HepG2 (cell line): ENCODE results near the gene TUBB. TPM values are rescaled to one million over a fixed set of nuclear protein-coding genes. Genes with fewer than 3 reads are reported as not detected.
A peak's percentile ranks its signal among the peaks of the same experiment; 100 is the strongest.

Experiments used
- ATAC-seq: fragments of 200-7000 bp; cut with Tn5 transposase; 3 replicates; pipeline ENCODE4 v1.9.1; 2020; ENCODE audit warnings: mild to moderate bottlenecking, moderate library complexity
- BruUV-seq: library from RNA; stranded (reverse); fragments of 400-500 nt; replicated peaks from 2 replicates; lab custom pipeline; 2021; lab: Mats Ljungman, UMichigan
- CTCF ChIA-PET: fragments of 300-600 bp; formaldehyde crosslinking; extraction: SDS; loops from one replicate; lab custom pipeline; 2021; ENCODE audit warnings: low total read pairs, inconsistent platforms, low intra/inter-chr PET ratio; lab: Yijun Ruan, JAX
- POLR2A ChIA-PET: fragments of 350-600 bp; sonication (Branson Sonifier 250); formaldehyde crosslinking; loops from one replicate; lab custom pipeline; 2020; ENCODE audit warnings: antibody characterized with exemption, inconsistent platforms; lab: Yijun Ruan, JAX
- DNase-seq: peaks from one replicate; pipeline ENCODE4 v3.0.0-alpha.2; 2015; ENCODE audit warnings: low spot score
- FAIRE-seq: peaks from 3 replicates; lab custom pipeline; 2011; peaks lifted over from hg19 to GRCh38; lab: Jason Lieb, UNC
- H2AFZ ChIP-seq: one replicate; pipeline ENCODE4 v1.6.1; 2011; ENCODE audit warnings: low read length, inconsistent platforms
- H3K27ac ChIP-seq: fragments of 300-600 bp; 3 replicates; pipeline ENCODE4 v1.8.0; 2011; ENCODE audit warnings: mixed run types, mild to moderate bottlenecking, mixed read lengths, low read length, inconsistent platforms; ENCODE audit not compliant: insufficient read depth; ENCODE audit errors: extremely low read length
- H3K27me3 ChIP-seq, 2 experiments: fragments of 200-600 bp in 1 of 2; 2 replicates in 1 of 2; 3 replicates in 1 of 2; pipeline versions ENCODE4 v1.6.0 to v1.8.0; 2011; ENCODE audit warnings: low read length in 2 of 2, mild to moderate bottlenecking in 2 of 2, moderate library complexity in 2 of 2, inconsistent platforms in 1 of 2; ENCODE audit not compliant: insufficient read depth in 2 of 2, control insufficient read depth in 1 of 2
- H3K36me3 ChIP-seq, 2 experiments: fragments of 200-600 bp in 1 of 2; replicated peaks in 1 of 2; 2 replicates in 1 of 2; 3 replicates in 1 of 2; pipeline versions ENCODE4 v1.5.1 to v1.8.0; 2011; ENCODE audit warnings: low read length in 2 of 2, inconsistent platforms in 1 of 2; ENCODE audit not compliant: insufficient read depth in 2 of 2, control insufficient read depth in 1 of 2
- H3K4me1 ChIP-seq: 2 replicates; pipeline ENCODE4 v1.5.1; 2012; ENCODE audit warnings: low read length, inconsistent platforms; ENCODE audit not compliant: insufficient read depth
- H3K4me2 ChIP-seq: 2 replicates; pipeline ENCODE4 v1.6.0; 2011; ENCODE audit warnings: low read depth, low read length, inconsistent platforms
- H3K4me3 ChIP-seq, 3 experiments: fragments of 200-600 bp in 1 of 3; sonication (generic), shearing (Covaris generic) in 1 of 3; replicated peaks in 1 of 3; 2 replicates each; pipeline ENCODE4 v1.5.1; 2011 to 2016; ENCODE audit warnings: low read length in 3 of 3, inconsistent platforms in 2 of 3, low read depth in 2 of 3, mild to moderate bottlenecking in 2 of 3, control low read depth in 1 of 3, mixed read lengths in 1 of 3; ENCODE audit not compliant: insufficient read depth in 1 of 3
- H3K79me2 ChIP-seq: one replicate; pipeline ENCODE4 v1.6.1; 2011; ENCODE audit warnings: low read length, inconsistent platforms; ENCODE audit not compliant: insufficient read depth
- H3K9ac ChIP-seq: 2 replicates; pipeline ENCODE4 v1.6.0; 2011; ENCODE audit warnings: mild to moderate bottlenecking, low read depth, low read length, inconsistent platforms; ENCODE audit not compliant: insufficient read depth
- H3K9me3 ChIP-seq: 2 replicates; pipeline ENCODE4 v1.5.1; 2012; ENCODE audit warnings: mild to moderate bottlenecking, low read length
- H4K20me1 ChIP-seq: 2 replicates; pipeline ENCODE4 v1.6.0; 2011; ENCODE audit warnings: inconsistent platforms, mild to moderate bottlenecking, low read length, moderate library complexity; ENCODE audit not compliant: insufficient read depth
- CAMTA2 ChIP-seq: sonication (generic); formaldehyde crosslinking; IDR thresholded peaks from 2 replicates; pipeline ENCODE4 v1.4.0; 2020; ENCODE audit warnings: mild to moderate bottlenecking, missing genetic modification reagents, borderline replicate concordance
- NR2F2 ChIP-seq: IDR thresholded peaks from 2 replicates; pipeline ENCODE4 v1.6.1; 2012; ENCODE audit warnings: low read depth, inconsistent platforms, borderline replicate concordance
- TBX2 ChIP-seq: sonication (generic); formaldehyde crosslinking; IDR thresholded peaks from 2 replicates; pipeline ENCODE4 v1.5.0; 2020; ENCODE audit warnings: missing genetic modification reagents, mild to moderate bottlenecking, borderline replicate concordance
- ZNF605 ChIP-seq: sonication (generic); formaldehyde crosslinking; IDR thresholded peaks from 2 replicates; pipeline ENCODE4 v1.8.0; 2022; ENCODE audit warnings: mild to moderate bottlenecking, missing genetic modification reagents
- WGBS: methylation state at CpG from one replicate; pipeline ENCODE4 v1.1.6; 2017; ENCODE audit warnings: low lambda C conversion rate; 5-methylcytosine and 5-hydroxymethylcytosine counted together
- in situ Hi-C: cut with HindIII; loops from 2 replicates; pipeline ENCODE4 v1.10.0; 2017; ENCODE audit warnings: low pct_unique_long_range_greater_than_20kb; ENCODE audit not compliant: extremely low pct_ligation_motif_present
- intact Hi-C: fragments of 100-400 bp; cut with micrococcal nuclease; formaldehyde crosslinking; loops from one replicate; pipeline ENCODE4 v1.10.0; 2022; ENCODE audit not compliant: unreplicated experiment
- polyA plus RNA-seq, 8 experiments: library from polyadenylated mRNA; depleted of rRNA in 3 of 8; stranded (reverse) in 7 of 8; unstranded in 1 of 8; fragments of >200 nt; fragmentation: Illumina TruSeq in 4 of 8; extraction: Trizol in 4 of 8; gene quantifications; 2 replicates each; pipeline versions ENCODE4 v1.2.1 to v1.2.3, GENCODE V29; 2011 to 2016; ENCODE audit warnings: low read depth in 4 of 8, missing spikeins in 1 of 8, mixed read lengths in 1 of 8; ENCODE audit not compliant: insufficient read depth in 1 of 8
- total RNA-seq, 5 experiments: library from RNA; depleted of rRNA; stranded (reverse); fragments of >200 nt; fragmentation: Illumina TruSeq; extraction: Trizol; gene quantifications; 2 replicates each; pipeline ENCODE4 v1.2.3, GENCODE V29; 2016; ENCODE audit warnings: low read depth in 1 of 5
- TF ChIP-seq, protein P1 (sequence below): sonication (generic); formaldehyde crosslinking; IDR thresholded peaks from 2 replicates; pipeline ENCODE4 v1.8.0; 2023; ENCODE audit warnings: mild to moderate bottlenecking, missing genetic modification reagents

Gene TUBB
- total and polyA plus RNA-seq, 2 of the 13 experiments (the other 11 are each of a cell fraction or from before 2014, with no cell fraction given) = 911 to 1,163 TPM

DNA sequence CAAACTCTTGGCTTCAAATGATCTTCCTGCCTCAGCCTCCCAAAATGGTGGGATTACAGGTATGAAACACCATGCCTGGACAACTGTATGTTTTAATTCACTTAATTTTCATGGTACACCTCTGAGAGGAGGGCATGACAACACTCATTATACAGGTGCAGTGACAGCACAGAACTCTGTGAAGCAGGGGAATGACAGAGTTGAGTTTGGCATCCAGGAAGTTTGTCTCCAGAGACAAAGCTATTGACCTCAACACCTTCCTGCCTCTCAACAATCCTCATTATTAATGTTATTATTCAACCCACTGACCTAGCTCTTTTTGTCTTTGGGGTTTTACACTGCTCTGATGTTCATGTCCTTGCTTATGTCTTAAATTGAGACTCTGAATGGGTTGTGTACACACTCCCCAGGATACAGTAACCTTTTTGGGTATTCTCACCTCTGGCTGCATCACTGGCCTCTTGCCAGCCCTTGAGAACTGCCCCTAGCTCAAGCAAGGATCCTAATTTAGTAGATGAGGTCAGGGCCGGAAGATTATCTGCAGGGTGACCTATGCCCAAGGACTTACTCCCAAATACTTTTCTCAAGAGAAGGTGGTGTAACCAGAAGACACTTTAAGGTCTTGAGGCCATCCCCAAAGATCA is 37.2 kb downstream of the TUBB start:
- no peak overlapping the region for H3K4me3 ChIP-seq
- H2AFZ ChIP-seq = no peak overlapping the region
- intact Hi-C loops = no loop called here
- ChIA-PET CTCF (no interaction called here), POLR2A (interaction anchor here (0.6 to 5.9 kb wide), 4 partner anchors 9 to 17 kb away, joined by 4 to 113 read pairs (median 33); partner anchors contain the start of genes FLOT1 and IER3)
- BruUV-seq = no TSS peak
- peak overlapping the region; percentile 4; the same call in 1 of the 2 replicates for H3K9ac ChIP-seq
- WGBS = 93% methylated on average over 1 of the region's 1 CpG
- H3K4me1 ChIP-seq = peaks cover 62% of the 10 kb centered on the region
- DNase-seq (no peak), ATAC-seq (no peak), FAIRE-seq (no peak)
- in situ Hi-C loops = no loop called here
- no peaks in the 10 kb centered on the region for H3K79me2 ChIP-seq
- H3K9me3 ChIP-seq = no peaks in the 10 kb centered on the region
- H3K4me2 ChIP-seq = no peak overlapping the region
- TF ChIP-seq ZNF605 (CRISPR knock-in tag) = 0 out of 2 replicates have a peak, but pooled peaks have one; percentile 27
- TF ChIP-seq CAMTA2 (CRISPR knock-in tag) = no peak
- no peak for TF ChIP-seq NR2F2
- TF ChIP-seq, protein P1, sequence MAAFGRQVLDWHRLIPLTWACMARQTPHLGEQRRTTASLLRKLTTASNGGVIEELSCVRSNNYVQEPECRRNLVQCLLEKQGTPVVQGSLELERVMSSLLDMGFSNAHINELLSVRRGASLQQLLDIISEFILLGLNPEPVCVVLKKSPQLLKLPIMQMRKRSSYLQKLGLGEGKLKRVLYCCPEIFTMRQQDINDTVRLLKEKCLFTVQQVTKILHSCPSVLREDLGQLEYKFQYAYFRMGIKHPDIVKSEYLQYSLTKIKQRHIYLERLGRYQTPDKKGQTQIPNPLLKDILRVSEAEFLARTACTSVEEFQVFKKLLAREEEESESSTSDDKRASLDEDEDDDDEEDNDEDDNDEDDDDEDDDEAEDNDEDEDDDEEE (CRISPR knock-in tag) = no peak
- peak; percentile 20; the same call in 1 of the 2 replicates for TF ChIP-seq TBX2 (CRISPR knock-in tag)
- H4K20me1 ChIP-seq = no peaks in the 10 kb centered on the region
- H3K27ac ChIP-seq = peak overlapping the region; percentile 20
- no peaks in the 10 kb centered on the region for H3K36me3 ChIP-seq
- no peaks in the 10 kb centered on the region for H3K27me3 ChIP-seq
